Kidney (tissue), 14 donors: ENCODE data around the gene RAB20. TPM values are rescaled to one million over a fixed set of nuclear protein-coding genes. Genes with fewer than 3 reads are reported as not detected.

ENCODE experiments used
- DNase-seq, 5 donors: peaks; one replicate each; pipeline ENCODE4 v3.0.0-alpha.2; 2013 to 2020
- FAIRE-seq: peaks from 2 replicates; lab custom pipeline; 2012; peaks lifted over from hg19 to GRCh38; lab: Jason Lieb, UNC
- H3K27ac ChIP-seq, 2 donors: one replicate each; pipeline ENCODE4 v1.7.0; 2013; ENCODE audit warnings: low read depth in 2 of 2, low read length in 2 of 2, inconsistent platforms in 1 of 2
- H3K27me3 ChIP-seq: one replicate; pipeline ENCODE4 v1.7.1; 2013; ENCODE audit warnings: low read length, inconsistent platforms; ENCODE audit not compliant: control insufficient read depth, insufficient read depth
- H3K36me3 ChIP-seq, 3 donors: one replicate each; pipeline versions ENCODE4 v1.7.0 to v1.7.1; 2013; ENCODE audit warnings: low read length in 3 of 3, control low read depth in 1 of 3, inconsistent platforms in 1 of 3; ENCODE audit not compliant: insufficient read depth in 3 of 3, control insufficient read depth in 2 of 3
- H3K4me1 ChIP-seq, 3 donors: one replicate each; pipeline versions ENCODE4 v1.7.0 to v1.7.1; 2013; ENCODE audit warnings: low read length in 3 of 3, inconsistent platforms in 1 of 3, low read depth in 1 of 3; ENCODE audit not compliant: control insufficient read depth in 2 of 3, insufficient read depth in 2 of 3
- H3K4me3 ChIP-seq, 3 donors: one replicate each; pipeline versions ENCODE4 v1.7.0 to v1.8.1; 2013; ENCODE audit warnings: low read length in 3 of 3, control low read depth in 1 of 3, inconsistent platforms in 1 of 3
- H3K9ac ChIP-seq, 3 donors: one replicate each; pipeline versions ENCODE4 v1.7.0 to v1.7.1; 2013; ENCODE audit warnings: low read length in 3 of 3, control low read depth in 1 of 3, inconsistent platforms in 1 of 3
- H3K9me3 ChIP-seq, 3 donors: one replicate each; pipeline versions ENCODE4 v1.7.0 to v1.7.1; 2013; ENCODE audit warnings: low read length in 3 of 3, control low read depth in 1 of 3, inconsistent platforms in 1 of 3; ENCODE audit not compliant: control insufficient read depth in 2 of 3, insufficient read depth in 1 of 3
- CTCF ChIP-seq: IDR thresholded peaks from 3 replicates; pipeline ENCODE4 v1.5.1; 2012; ENCODE audit warnings: mild to moderate bottlenecking, moderate library complexity, borderline replicate concordance; ENCODE audit not compliant: insufficient read depth; ENCODE audit errors: extremely low read depth
- intact Hi-C: fragments of 100-400 bp; cut with DNase I; formaldehyde crosslinking; loops from one replicate; pipeline ENCODE4 v1.11.1; 2022
- polyA plus RNA-seq: library from polyadenylated mRNA; stranded (reverse); fragments of 350-450 nt; fragmentation: Illumina TruSeq; extraction: RNeasy Lipid Tissue Mini Kit (QIAGEN cat#74804); gene quantifications from one replicate; pipeline ENCODE4 v1.2.3, GENCODE V29; 2014; ENCODE audit warnings: low read depth, low replicate concordance; ENCODE audit not compliant: insufficient read depth
- total RNA-seq: library from RNA; stranded (reverse); fragmentation: NEBNext Ultra II Directional; extraction: Animal tissue kit (Norgen Biotek cat#: 25700); gene quantifications from one replicate; pipeline ENCODE4 v1.2.1, GENCODE V29; 2021
- donor health status: control.
- donor health status: control.
- donor health status: control.
- donor health status: control.
- donor health status: control.
- donor health status: DM: yes; HTN: yes; CAD: no.
- donor health status: Normal renal cell carcinoma (clear cell type).

RAB20 gene
- total and polyA plus RNA-seq, 2 donors from 2014 or later, result 33.6 to 47.7 TPM

DNA sequence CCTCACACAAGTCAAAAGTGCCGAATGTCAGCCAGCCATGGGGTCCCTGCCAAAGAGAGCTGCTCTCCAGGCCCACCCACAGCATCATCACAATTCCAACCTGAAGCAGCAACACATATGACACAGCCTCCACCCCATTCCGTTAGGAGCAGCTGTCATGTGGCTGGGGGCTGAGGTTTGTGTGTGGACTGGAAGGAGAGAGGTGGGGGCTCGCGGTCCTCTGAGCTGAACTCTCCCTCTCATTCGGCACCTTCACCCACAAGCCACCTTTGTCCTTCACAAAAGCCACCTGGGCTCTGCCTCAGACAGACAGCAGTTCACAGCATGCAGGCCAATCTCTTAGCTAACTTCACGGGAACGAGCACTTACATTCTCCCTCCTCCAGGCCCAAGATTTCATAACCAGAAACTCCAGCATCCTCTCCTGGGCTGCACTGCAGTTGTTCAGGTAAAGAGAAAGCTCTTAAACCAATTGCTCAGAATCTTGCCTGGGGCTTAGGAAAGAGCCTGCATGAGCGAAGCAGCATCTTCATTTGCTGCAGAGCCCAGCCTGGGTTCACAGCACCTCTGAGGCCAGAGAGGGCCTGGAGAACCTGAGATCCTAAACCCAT, 7.2 kb downstream of the RAB20 start:
- Histone ChIP-seq H3K9me3 (no peaks in the 10 kb centered on the region), H3K4me1 (peaks cover 0 to 22% (median 4%) of the 10 kb centered on the region in 3 donors), H3K9ac (no peak overlapping the region), H3K27ac (no peak overlapping the region), H3K27me3 (no peaks in the 10 kb centered on the region), H3K4me3 (no peak overlapping the region), H3K36me3 (peaks cover 0 to 5% (median 3%) of the 10 kb centered on the region in 3 donors)
- intact Hi-C loops, result no loop called here
- no peak for TF ChIP-seq CTCF
- FAIRE-seq (no peak), DNase-seq (peak in 1 of 5 donors; percentile 35)

- no peaks in the 10 kb centered on the region for H3K9me3 ChIP-seq
- H3K4me1 ChIP-seq, result peaks cover 0 to 24% (median 4%) of the 10 kb centered on the region in 3 donors
- intact Hi-C loops, result no loop called here
- DNase-seq (no peak), FAIRE-seq (no peak)
- no peak overlapping the region for H3K27ac ChIP-seq
- TF ChIP-seq CTCF, result no peak
- peaks cover 0 to 5% (median 3%) of the 10 kb centered on the region in 3 donors for H3K36me3 ChIP-seq
- no peaks in the 10 kb centered on the region for H3K27me3 ChIP-seq
- no peak overlapping the region for H3K9ac ChIP-seq
- H3K4me3 ChIP-seq, result no peak overlapping the region
Observed at GRCh38 chr13:110553417-110553816, 8.1 kb downstream of the RAB20 start.

DNA sequence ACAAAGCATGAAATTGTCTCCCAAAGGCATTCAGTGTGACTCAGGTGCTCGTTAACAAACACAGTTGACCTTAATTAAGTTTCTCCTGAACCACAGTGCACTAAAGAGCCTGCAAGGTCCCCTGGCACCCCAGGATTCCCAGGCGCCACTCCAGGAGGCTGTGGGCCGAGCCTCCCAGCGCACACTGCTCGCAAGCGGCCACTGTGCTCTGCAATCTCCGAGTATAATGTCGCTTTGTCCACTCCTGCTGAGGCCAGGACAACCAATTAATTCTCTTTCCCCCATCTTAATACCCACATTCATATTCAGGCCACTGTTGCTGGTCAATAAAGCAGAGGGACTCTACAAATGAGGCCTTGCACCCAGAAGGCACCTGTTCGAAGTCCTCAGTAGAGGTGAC, 8.8 kb downstream of the RAB20 start:
- FAIRE-seq (no peak), DNase-seq (peak in 1 of 5 donors; percentile 34)

More for the DNA sequence above, 8.8 kb downstream of the RAB20 start:
- no peak for TF ChIP-seq CTCF
- Histone ChIP-seq H3K4me3 (no peak overlapping the region), H3K9ac (no peak overlapping the region), H3K27ac (no peak overlapping the region), H3K9me3 (no peaks in the 10 kb centered on the region), H3K4me1 (peaks cover 0 to 24% (median 4%) of the 10 kb centered on the region in 3 donors), H3K27me3 (no peaks in the 10 kb centered on the region), H3K36me3 (peaks cover 0 to 5% (median 3%) of the 10 kb centered on the region in 3 donors)
- intact Hi-C loops, result no loop called here
